Measurements from ENCODE around the gene SLC38A11. TPM values are rescaled to one million over a fixed set of nuclear protein-coding genes. Genes with fewer than 3 reads are reported as not detected.
A peak's percentile ranks its signal among the peaks of the same experiment; 100 is the strongest.
"Not testable (repeated sequence)": the region's sequence is repeated elsewhere in the genome, so short reads cannot be mapped to it uniquely, and the experiment has no call there.

SLC38A11 gene
- total and polyA plus RNA-seq, 2 experiments from 2014 or later = not detected

DNA sequence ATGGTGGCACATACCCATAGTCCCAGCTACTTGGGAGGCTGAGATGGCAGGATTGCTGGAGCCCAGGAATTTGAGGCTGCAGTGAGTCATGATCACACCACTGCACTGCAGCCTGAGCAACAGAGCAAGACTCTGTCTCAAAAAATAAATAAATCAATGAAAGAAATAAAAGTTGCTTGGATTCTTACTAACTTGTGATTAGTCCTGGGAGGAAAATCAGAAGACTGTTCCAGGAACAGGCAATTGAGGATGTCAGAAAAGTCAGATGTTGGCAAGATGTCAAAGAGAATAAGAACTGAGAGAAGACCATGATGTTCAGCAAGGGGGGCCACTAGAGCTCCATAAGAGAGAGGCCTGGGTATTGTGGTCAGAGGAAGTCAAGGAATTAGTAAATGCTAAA lies 35.6 kb upstream of the SLC38A11 start:
- H3K27me3 Mint-ChIP-seq (ENCODE audit: insufficient read depth, low read depth, poor library complexity); H3K79me2 ChIP-seq (replicated peaks; ENCODE audit: insufficient read depth); DNase-seq (ENCODE audit: low spot score); H3K4me3 ChIP-seq; H2AFZ ChIP-seq; H3K36me3 ChIP-seq (ENCODE audit: insufficient read depth); H3K9me3 Mint-ChIP-seq; H3K27me3 ChIP-seq (ENCODE audit: insufficient read depth); H3K27ac ChIP-seq (ENCODE audit: low read depth); ATAC-seq; H3K4me2 ChIP-seq; H3K36me3 Mint-ChIP-seq (ENCODE audit: low read depth); H3K4me1 ChIP-seq (ENCODE audit: insufficient read depth); H3K4me3 Mint-ChIP-seq; H3F3A ChIP-seq (replicated peaks; ENCODE audit: low read depth); H4K20me1 ChIP-seq (replicated peaks; ENCODE audit: insufficient read depth); H3K9me2 ChIP-seq (ENCODE audit: insufficient read depth): not testable (repeated sequence)
- Mint-ChIP-seq H3K27ac (peak overlapping the region; percentile 5; the same call in 1 of the 2 replicates), H3K4me1 (peaks cover 12% of the 10 kb centered on the region)

DNA sequence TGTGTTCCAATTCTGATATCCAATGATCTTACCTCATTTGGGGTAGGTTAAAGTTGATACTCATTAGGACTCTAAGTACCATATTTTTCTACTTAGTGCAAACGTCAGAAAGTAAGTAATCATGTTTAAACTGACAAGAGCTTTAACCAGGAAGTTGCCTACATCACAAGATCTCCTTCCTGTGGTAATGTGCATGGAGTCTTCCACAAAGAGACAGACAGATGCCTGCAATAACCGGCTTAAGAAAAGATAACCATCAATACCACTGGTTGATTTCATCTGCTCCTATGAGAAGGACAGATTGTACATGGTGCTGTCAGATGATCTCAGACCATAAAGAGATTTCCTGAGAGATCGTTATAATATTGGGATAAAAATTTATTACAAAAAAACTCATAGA lies 33.5 kb upstream of the SLC38A11 start:
- H3K4me1 ChIP-seq (ENCODE audit: insufficient read depth); H2AFZ ChIP-seq; H3K4me3 Mint-ChIP-seq; H4K20me1 ChIP-seq (replicated peaks; ENCODE audit: insufficient read depth); H3K27me3 Mint-ChIP-seq (ENCODE audit: insufficient read depth, low read depth, poor library complexity); H3K27me3 ChIP-seq (ENCODE audit: insufficient read depth); H3F3A ChIP-seq (replicated peaks; ENCODE audit: low read depth); H3K9me2 ChIP-seq (ENCODE audit: insufficient read depth); H3K27ac Mint-ChIP-seq; H3K4me3 ChIP-seq; H3K36me3 Mint-ChIP-seq (ENCODE audit: low read depth); H3K9me3 Mint-ChIP-seq; H3K79me2 ChIP-seq (replicated peaks; ENCODE audit: insufficient read depth); H3K27ac ChIP-seq (ENCODE audit: low read depth); DNase-seq (ENCODE audit: low spot score); ATAC-seq; H3K4me2 ChIP-seq; H3K36me3 ChIP-seq (ENCODE audit: insufficient read depth): not testable (repeated sequence)
- peaks cover 12% of the 10 kb centered on the region for H3K4me1 Mint-ChIP-seq

DNA sequence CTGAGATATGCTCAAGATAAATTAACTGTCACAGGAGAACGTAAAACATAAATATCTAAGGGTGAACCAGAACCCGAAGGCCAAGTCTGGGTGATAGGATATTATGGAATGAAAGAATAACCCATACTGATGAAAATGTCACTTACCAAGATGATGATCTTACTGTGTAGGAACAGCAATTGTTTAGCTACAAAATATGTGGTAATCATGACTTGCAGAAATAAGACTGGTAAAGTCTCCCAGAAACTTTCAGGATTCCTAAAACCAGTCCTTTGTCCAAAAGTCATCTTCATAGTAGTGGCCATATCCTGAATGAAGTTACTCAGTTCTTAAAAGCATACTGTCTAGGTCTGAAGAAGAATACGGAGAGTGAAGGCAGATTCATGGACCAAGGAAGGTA lies 30.7 kb upstream of the SLC38A11 start:
- H3K9me2 ChIP-seq (ENCODE audit: insufficient read depth); H3F3A ChIP-seq (replicated peaks; ENCODE audit: low read depth); H3K27me3 ChIP-seq (ENCODE audit: insufficient read depth); ATAC-seq; H3K27ac Mint-ChIP-seq; H3K27me3 Mint-ChIP-seq (ENCODE audit: insufficient read depth, low read depth, poor library complexity); H3K4me3 Mint-ChIP-seq; H3K4me1 Mint-ChIP-seq; H3K27ac ChIP-seq (ENCODE audit: low read depth); DNase-seq (ENCODE audit: low spot score); H3K36me3 ChIP-seq (ENCODE audit: insufficient read depth); H3K4me1 ChIP-seq (ENCODE audit: insufficient read depth); H2AFZ ChIP-seq; H3K79me2 ChIP-seq (replicated peaks; ENCODE audit: insufficient read depth); H3K4me3 ChIP-seq; H4K20me1 ChIP-seq (replicated peaks; ENCODE audit: insufficient read depth); H3K4me2 ChIP-seq; H3K9me3 Mint-ChIP-seq; H3K36me3 Mint-ChIP-seq (ENCODE audit: low read depth): not testable (repeated sequence)

DNA sequence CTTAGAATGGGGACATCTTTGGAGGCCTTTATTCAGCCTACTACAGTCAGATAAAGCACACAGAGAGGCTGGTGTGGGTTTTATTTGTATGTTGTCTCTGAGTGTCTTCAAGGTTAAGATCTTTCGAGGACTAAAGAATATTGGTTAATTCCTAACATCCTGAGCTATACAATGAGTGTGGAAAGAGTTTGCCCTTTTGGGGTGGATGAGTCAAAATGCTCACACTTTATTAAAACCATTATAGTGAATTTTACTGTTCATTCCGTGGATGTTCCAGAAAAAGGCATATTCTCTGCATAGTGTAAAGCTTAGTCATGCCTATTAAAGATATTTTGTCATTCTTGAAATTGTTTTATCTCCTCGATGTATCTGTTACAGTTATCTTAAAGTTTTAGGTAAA lies 29.1 kb upstream of the SLC38A11 start:
- Histone ChIP-seq H3K4me2 (no peak overlapping the region), H3K79me2 (replicated peaks; ENCODE audit: insufficient read depth) (no peaks in the 10 kb centered on the region), H2AFZ (no peak overlapping the region), H3K27me3 (ENCODE audit: insufficient read depth) (no peaks in the 10 kb centered on the region), H4K20me1 (replicated peaks; ENCODE audit: insufficient read depth) (no peaks in the 10 kb centered on the region), H3K36me3 (ENCODE audit: insufficient read depth) (no peaks in the 10 kb centered on the region), H3K4me3 (no peak overlapping the region), H3F3A (replicated peaks; ENCODE audit: low read depth) (no peaks in the 10 kb centered on the region), H3K27ac (ENCODE audit: low read depth) (no peak overlapping the region), H3K9me2 (ENCODE audit: insufficient read depth) (no peaks in the 10 kb centered on the region), H3K4me1 (ENCODE audit: insufficient read depth) (no peaks in the 10 kb centered on the region)
- ATAC-seq (no peak), DNase-seq (ENCODE audit: low spot score) (no peak)
- Mint-ChIP-seq H3K36me3 (ENCODE audit: low read depth) (no peaks in the 10 kb centered on the region), H3K27me3 (ENCODE audit: insufficient read depth, low read depth, poor library complexity) (no peaks in the 10 kb centered on the region), H3K4me1 (no peaks in the 10 kb centered on the region), H3K27ac (no peak overlapping the region), H3K9me3 (no peaks in the 10 kb centered on the region), H3K4me3 (no peak overlapping the region)
- TF ChIP-seq, protein P1, sequence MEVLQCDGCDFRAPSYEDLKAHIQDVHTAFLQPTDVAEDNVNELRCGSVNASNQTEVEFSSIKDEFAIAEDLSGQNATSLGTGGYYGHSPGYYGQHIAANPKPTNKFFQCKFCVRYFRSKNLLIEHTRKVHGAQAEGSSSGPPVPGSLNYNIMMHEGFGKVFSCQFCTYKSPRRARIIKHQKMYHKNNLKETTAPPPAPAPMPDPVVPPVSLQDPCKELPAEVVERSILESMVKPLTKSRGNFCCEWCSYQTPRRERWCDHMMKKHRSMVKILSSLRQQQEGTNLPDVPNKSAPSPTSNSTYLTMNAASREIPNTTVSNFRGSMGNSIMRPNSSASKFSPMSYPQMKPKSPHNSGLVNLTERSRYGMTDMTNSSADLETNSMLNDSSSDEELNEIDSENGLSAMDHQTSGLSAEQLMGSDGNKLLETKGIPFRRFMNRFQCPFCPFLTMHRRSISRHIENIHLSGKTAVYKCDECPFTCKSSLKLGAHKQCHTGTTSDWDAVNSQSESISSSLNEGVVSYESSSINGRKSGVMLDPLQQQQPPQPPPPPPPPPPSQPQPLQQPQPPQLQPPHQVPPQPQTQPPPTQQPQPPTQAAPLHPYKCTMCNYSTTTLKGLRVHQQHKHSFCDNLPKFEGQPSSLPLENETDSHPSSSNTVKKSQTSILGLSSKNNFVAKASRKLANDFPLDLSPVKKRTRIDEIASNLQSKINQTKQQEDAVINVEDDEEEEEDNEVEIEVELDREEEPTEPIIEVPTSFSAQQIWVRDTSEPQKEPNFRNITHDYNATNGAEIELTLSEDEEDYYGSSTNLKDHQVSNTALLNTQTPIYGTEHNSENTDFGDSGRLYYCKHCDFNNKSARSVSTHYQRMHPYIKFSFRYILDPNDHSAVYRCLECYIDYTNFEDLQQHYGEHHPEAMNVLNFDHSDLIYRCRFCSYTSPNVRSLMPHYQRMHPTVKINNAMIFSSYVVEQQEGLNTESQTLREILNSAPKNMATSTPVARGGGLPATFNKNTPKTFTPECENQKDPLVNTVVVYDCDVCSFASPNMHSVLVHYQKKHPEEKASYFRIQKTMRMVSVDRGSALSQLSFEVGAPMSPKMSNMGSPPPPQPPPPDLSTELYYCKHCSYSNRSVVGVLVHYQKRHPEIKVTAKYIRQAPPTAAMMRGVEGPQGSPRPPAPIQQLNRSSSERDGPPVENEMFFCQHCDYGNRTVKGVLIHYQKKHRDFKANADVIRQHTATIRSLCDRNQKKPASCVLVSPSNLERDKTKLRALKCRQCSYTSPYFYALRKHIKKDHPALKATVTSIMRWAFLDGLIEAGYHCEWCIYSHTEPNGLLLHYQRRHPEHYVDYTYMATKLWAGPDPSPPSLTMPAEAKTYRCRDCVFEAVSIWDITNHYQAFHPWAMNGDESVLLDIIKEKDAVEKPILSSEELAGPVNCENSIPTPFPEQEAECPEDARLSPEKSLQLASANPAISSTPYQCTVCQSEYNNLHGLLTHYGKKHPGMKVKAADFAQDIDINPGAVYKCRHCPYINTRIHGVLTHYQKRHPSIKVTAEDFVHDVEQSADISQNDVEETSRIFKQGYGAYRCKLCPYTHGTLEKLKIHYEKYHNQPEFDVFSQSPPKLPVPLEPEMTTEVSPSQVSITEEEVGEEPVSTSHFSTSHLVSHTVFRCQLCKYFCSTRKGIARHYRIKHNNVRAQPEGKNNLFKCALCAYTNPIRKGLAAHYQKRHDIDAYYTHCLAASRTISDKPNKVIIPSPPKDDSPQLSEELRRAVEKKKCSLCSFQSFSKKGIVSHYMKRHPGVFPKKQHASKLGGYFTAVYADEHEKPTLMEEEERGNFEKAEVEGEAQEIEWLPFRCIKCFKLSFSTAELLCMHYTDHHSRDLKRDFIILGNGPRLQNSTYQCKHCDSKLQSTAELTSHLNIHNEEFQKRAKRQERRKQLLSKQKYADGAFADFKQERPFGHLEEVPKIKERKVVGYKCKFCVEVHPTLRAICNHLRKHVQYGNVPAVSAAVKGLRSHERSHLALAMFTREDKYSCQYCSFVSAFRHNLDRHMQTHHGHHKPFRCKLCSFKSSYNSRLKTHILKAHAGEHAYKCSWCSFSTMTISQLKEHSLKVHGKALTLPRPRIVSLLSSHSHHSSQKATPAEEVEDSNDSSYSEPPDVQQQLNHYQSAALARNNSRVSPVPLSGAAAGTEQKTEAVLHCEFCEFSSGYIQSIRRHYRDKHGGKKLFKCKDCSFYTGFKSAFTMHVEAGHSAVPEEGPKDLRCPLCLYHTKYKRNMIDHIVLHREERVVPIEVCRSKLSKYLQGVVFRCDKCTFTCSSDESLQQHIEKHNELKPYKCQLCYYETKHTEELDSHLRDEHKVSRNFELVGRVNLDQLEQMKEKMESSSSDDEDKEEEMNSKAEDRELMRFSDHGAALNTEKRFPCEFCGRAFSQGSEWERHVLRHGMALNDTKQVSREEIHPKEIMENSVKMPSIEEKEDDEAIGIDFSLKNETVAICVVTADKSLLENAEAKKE (CRISPR knock-in tag; IDR thresholded peaks at IDR 0.05) = no peak
- no peak for TF ChIP-seq NANOG (IDR thresholded peaks at IDR 0.05; ENCODE audit: borderline replicate concordance)
- TF ChIP-seq EZH2phosphoT487 (IDR thresholded peaks at IDR 0.05; ENCODE audit: unreplicated experiment) = no peak
- TF ChIP-seq CREB1 (CRISPR knock-in tag; IDR thresholded peaks at IDR 0.05; ENCODE audit: low read depth) = no peak
- TF ChIP-seq EZH2 (IDR thresholded peaks at IDR 0.05; ENCODE audit: low read depth, unreplicated experiment) = no peak
- TF ChIP-seq ZNF114 (CRISPR knock-in tag; IDR thresholded peaks at IDR 0.05) = no peak

All from GM23338 (cell line).